NCI-H460 (cell line): Measurements from ENCODE around the gene IL7R. TPM values are rescaled to one million over a fixed set of nuclear protein-coding genes. Genes with fewer than 3 reads are reported as not detected.
"Not testable (repeated sequence)": the region's sequence is repeated elsewhere in the genome, so short reads cannot be mapped to it uniquely, and the experiment has no call there.

ENCODE experiments used
- DNase-seq: peaks from one replicate; pipeline ENCODE4 v3.0.0-alpha.2; 2016; ENCODE audit warnings: low read depth; ENCODE audit errors: extremely low read depth
- total RNA-seq: library from RNA; depleted of rRNA; stranded (reverse); fragments of >200 nt; shearing (Covaris generic); gene quantifications from 2 replicates; pipeline ENCODE4 v1.2.3, GENCODE V29; 2014

The IL7R gene
- total RNA-seq, 1 experiment from 2014 or later = not detected

DNA sequence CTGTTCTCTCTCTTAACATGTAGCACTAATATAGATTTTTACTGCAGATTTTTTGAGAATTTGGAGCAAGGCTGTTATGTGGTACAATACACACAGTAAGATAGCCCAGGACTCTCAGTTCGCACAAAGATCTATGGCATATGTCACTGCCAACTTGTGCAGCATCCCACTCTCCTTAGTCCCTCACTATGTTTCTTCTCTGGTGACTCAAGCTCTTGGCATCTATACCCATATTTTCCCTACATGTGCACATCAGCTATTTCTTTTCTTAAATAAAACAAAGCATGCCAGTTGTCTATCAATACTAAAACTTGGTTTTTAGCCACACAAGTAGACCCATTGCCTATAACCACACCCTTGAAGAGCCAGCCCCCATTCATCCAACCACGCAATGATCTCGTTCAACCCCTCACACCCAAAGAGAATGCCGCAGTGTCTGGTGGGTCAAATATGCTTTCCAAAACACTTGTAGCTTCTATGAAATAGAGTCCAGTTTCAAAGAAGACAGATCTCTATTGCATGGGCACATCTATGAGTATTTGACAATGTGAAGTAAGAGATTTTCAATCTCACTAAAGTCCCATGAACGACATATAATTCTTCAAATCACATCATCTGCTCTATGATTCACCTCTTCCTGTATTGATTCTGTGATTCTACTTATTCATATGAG, 18.2 kb upstream of the IL7R start:
- no peak for DNase-seq

DNA sequence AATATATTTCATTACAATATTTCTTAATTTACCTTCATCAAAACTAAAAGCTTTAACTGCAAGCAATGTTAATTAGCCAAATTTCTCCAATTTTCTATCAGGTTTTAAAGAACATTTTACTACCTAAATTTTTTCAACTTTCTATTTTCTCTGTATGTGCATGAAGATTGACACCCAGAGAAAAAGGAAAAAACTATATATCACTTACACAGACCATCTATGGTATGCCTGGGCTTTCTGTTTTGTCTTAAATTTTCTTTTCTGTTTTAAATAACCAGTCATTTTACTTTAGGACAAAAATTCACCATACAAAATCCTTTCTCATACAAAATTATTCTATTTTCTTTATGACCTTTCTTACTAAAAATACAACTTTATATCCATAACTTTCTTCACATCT, 13.8 kb upstream of the IL7R start:
- DNase-seq = no peak

DNA sequence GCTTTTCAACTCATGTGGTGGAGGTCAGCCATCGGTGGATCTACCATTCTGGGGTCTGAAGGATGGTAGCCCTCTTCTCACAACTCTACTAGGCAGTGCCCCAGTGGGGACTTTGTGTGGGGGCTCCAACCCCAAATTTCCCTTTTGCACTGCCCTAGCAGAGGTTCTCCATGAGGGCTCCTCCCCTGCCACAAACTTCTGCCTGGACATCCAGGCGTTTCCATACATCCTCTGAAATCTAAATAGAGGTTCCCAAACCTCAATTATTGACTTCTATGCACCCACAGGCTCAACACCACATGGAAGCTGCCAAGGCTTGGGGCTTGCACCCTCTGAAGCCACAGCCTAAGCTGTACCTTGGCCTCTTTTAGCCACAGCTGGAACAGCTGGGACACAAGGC, 11.2 kb upstream of the IL7R start:
- DNase-seq = not testable (repeated sequence)

DNA sequence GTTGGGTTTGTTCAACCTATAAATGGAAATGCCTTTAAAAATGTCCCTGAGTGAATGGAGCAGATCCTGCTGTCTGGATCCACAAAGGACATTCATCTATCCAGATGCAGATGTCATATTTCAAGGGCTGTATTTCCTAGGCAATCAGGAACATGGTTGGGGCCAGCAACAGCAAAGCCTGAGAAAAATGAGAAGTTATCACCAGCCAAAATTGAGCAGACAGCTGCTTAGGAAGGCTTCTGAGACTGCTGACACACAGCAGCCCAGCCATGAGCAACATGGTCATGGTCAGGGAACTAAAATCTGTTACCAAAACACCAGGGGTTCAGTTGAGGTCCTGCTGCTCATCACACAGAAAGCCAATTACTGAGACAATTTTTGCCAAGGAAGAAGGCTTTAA, 9.2 kb upstream of the IL7R start:
- no peak for DNase-seq

DNA sequence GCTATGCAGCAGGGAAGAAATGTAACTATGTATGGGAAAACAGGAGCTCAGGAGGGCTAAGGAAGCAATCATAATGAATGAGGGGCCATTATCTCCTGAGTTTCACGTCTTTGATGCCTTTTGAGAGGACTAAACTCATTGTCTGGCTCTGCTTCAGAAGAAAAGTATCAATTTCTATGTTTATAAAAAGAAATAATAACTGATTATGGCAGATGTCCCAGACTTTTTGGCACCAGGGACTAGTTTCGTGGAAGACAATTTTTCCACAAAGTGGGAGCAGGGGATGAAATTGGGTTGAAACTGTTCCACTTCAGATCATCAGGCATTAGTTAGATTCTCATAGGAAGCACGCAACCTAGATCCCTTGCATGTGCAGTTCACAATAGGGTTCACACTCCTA, 8.7 kb upstream of the IL7R start:
- no peak for DNase-seq

DNA sequence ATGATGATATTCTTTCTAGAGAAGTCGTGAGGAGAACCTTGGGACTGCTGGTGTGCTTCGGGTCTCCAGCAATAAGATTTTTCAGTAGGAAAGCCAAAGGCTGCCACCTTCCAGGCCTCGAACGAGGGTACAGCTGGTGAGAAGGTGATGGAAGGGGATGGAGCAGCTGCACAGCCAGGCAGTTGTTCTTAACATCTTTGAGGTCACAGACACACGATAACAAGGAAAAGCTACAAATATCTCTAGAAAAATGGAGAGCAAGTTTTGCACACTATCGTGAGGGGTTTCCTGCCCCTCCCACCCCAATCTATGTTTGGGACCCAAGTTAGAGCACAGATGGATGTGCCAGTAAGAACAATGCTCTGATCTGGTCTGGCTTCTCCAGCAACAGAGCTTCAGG, 6.8 kb upstream of the IL7R start:
- no peak for DNase-seq

DNA sequence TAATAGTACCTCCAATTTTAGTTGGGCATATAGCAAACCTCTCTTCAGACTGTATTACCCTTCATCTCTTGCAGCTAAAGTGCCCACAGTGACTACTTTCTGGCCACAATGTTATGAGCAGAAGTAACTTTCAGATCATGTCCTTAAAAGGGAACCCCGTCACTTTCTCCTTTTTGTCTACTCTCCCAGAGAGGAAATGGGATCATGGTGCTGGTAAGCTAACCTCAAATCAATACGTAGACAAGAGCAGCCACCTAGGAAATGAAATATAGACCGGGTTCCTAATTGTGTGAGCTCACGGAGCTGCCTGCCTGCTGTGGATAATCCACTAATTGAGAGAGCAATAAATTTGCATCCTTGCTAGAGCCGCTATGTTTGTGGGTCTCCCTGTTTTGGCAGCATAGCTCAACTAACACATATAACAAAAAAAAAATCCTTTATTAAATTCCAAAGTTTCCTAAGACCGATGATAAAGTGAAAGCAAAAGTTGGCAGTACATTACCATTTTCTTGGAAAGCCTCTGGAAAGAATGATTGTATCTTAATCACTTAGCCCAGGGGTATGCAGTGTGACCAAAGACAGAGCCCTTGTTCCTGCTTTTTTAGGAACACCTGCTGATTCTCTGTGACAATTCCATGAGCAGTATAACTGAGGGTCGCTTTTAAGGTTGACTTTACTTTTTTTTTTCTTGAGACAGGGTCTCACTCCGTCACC, 5.6 kb upstream of the IL7R start:
- no peak for DNase-seq

DNA sequence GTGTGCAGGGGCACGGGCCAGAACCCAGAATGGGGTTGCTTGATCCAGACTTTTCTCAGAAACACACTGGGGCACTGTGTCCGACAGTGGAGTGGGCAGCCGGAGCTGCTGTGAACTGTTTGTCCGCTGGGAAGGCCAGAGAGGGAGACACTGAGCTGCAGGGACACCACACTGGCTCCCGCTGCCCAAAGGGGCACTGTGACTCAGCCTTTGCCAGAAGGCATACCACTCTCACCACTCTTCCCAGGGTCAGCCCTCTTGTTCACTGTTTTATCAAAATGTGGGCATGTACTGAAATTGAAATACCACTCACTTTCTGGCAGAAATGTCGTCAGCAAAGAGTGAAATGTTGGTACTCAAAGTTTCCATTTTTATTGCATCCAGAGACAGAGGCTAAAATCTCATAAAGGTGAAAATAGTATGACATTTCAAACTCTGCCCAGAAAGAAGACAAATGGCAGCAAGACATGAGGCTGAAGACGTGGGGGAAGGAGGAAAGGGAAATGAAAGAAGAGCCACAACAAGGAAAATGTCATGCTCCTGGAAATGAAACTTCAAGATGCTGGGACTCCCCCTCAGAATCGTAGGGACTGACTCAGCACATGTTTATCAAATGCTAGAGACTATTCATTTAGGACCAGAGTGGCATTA, 4.5 kb upstream of the IL7R start:
- no peak for DNase-seq

DNA sequence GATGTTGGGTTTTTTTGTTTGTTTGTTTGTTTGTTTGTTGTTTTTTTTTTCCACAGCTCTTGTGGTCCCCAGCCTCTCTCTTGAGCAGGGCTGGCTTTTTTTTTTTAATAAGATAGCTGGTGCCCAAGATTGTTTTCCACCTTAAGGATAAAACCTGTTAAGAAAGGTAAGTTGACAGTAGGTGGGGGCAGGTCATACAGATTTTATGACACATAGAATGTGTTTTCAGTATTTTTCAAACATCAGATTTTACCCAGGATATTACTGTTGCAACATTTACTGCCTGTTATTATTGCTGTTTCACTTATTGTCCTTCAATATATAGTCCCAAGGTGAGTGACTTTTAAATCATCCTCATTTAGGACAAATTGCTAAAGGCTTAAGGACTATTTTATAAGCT, 3.9 kb upstream of the IL7R start:
- DNase-seq = no peak

DNA sequence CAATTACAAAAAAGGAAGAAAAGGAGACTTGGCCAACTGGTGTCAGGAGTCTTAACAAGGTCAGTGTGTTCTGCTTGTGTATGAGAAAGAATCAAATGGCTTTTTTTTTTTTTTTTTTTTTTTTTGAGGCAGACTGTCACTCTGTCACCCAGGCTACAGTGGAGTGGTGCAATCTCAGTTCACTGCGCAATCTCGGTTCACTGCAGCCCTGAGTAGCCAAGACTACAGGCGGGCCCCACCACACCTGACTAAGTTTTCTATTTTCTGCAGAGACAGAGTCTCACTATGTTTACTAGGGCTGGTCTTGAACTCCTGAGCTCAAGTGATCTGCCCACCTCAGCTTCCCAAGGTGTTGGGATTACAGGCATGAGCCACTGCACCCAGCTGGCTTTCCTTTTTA, 3.1 kb upstream of the IL7R start:
- DNase-seq = no peak

DNA sequence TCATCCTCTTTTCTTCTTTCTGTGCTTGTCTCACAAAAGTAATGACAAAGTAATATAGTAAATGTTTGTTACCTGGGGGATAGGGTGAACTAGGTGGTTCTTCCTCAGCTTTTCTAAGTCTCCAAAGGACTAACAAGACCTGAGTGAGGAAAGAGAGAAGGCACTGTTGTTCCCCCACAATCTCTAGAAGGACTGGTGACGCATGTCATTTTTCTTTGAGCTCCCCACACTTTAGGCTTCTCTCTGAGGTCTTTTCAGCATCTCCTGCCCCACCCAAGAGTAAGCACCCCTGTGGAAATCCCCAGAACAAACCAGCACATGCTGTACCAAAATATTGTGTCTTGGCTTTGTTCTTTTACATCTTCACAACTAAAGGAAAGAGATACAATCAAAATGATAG, 2.4 kb upstream of the IL7R start:
- no peak for DNase-seq

DNA sequence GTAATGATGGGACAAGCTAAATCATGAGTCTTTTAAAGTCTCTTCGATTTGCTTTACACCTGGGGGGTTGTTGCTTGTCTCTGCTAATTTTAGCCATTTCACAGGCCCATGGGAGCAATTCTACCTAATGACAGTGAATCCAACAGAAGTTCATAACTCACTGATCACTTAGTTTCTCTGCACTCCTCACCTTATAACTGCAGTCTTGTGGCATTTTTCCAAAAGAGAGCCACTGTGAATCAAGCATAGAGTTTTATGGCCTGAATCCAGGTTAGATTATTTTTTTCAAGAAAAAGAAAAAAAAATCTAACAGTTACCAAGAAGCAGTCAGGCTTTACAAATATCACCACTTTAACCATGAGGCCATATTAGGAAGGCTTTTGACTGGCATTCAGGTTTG, 1.5 kb upstream of the IL7R start:
- DNase-seq = no peak

DNA sequence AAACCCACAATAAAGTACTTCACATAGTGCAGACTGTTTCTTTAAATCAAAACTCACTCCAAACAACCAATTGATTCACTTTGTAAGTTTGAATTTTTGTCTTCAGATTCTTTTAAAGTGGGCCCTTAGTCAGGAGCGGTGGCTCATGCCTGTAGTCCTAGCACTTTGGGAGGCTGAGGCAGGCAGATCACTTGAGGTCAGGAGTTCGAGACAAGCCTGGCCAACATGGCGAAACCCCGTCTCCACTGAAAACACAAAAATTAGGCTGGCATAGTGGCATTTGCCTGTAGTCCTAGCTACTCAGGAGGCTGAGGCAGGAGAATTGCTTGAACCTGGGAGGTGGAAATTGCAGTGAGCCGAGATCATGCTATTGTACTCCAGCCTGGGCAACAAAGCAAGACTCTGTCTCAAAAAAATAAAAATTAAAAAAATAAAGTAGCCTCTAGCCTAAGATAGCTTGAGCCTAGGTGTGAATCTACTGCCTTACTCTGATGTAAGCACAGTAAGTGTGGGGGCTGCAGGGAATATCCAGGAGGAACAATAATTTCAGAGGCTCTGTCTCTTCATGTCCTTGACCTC, 416 bp upstream of the IL7R start:
- not testable (repeated sequence) for DNase-seq

DNA sequence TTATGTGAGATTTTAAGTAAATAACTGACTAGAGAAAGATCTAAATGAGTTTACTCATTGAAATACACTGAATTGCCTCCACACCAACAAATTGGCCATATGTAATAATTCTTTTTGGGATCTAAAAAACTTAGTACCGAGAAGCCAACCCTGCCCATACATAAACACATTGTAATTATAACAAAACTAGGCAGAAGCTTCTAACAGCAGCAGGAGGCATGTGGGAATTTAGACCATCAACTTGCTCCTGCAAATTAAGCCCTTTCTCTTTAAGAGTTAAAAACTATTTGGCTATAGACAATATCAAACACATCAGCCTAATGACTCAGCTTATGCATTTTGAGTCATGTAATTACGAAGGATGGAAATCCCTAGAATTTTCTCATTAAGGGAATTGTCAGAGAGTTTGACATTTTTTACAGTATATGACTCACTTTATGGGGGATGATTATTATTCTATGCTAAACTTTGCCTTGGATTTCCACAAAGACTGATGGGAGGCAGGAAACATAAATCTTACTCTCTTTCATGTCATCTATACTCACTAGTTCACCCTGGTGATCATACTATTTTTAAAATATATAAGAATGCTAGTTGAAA, 1.0 kb downstream of the IL7R start:
- DNase-seq = no peak

DNA sequence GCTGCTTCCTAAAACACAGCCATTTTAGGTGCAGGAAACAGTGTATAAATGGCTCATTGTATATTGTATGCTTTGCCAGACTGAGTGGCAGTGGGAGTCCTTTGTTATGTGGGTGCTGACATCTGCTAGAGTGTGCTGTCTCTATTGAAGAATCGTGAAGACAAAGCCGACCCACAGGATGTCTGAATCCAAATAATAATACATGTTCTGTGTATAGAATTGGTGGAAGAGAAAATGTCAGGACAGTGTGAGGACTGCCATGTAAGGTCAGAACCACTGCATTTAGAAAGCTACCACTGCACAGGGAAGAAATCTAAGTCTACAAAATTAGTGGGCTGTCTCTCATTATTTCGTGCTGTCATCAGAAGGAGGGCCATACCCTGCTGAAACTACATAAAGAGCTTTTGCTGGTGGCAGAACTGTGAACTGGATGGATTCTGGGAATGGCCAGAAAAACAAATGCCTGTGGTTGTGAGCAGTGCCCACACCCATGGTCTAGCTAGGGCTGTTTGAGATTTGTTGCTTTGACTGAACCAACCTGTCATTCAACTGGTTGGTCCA, 2.5 kb downstream of the IL7R start:
- DNase-seq = no peak

DNA sequence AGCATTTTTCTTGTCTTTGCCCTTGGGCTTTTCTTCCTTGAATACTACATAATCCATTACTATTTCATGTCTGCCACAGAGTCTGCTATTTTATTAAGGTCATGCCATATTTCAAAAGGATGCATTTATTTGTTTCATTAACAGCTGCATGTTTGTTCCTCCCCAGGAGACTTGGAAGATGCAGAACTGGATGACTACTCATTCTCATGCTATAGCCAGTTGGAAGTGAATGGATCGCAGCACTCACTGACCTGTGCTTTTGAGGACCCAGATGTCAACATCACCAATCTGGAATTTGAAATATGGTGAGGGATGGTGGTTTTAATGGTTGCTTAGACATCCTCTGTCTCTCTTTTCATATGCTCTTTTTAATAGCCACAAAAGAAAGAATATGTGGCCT, 4.0 kb downstream of the IL7R start:
- DNase-seq = no peak

DNA sequence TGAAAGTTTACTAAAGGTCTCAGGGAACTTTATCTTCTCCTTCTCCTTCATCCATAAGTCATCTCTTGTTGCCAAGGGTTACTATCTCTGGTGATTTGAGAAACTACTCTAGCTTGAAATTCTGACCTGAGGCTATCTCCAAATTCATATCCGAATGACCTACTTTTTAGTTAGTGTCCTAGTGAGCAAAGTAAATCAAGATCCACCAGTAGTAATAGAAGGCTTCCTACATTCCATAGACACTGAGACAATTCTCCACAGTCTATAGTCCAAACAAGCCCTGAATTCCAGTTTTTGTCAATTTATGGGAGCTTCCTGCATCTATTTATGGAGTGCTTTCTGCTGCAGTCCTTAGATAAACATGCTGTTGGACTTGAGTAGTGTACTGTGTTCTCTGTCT, 5.0 kb downstream of the IL7R start:
- no peak for DNase-seq

DNA sequence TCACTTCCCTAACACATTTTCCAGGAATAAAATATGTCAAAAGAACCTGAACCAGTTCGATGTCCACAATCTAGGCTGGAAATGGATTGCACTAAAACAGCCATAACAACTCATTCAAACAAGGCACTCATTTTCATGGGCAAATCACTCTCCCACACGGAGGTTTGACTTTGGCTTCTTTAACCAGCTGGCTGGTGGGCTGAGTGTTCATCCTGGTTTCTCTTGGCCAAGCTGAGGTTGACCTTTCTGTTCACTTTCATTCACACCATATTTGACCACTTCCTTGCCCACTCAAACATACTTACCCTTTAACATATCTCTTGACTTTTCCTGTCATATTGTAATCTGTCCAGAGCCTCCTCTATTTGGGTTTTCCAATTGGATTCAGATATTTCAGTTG, 5.4 kb downstream of the IL7R start:
- no peak for DNase-seq

DNA sequence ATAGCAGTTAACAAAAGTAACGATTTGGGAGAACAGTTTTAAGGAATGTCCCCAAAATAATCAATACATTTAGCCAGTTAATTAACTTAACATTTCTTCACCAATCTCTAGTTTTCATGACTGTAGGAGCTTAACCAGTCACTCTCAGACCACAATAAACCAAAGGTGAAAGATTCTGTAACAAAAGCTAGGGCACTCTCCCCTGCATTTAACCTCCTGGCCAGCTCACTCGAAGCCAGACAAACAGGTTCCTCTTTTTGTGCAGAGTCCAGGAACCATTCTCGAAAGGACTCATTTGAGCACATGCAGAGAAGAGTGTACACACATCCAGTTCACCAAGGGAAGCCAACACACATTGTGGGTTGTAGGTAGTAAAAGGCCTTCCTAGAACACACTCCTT, 6.5 kb downstream of the IL7R start:
- no peak for DNase-seq

DNA sequence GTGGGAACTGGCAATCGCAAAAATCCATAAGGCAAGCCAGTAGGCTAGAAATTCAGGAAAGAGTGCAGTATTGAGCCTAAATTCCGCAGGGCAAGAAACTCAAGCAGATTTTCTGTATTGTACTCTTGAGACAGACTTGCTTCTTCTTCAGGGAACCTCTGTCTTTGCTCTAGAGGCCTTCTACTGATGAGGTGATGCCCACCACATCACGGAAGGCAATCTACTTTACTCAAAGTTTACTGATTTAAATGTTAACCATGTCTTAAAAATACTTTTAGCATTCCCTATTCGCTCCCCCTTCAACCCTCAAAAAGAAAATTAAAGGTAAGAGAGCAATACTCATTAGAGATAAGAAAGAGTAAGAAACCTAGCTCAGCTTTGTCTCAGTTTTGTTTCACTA, 11.3 kb downstream of the IL7R start:
- no peak for DNase-seq

DNA sequence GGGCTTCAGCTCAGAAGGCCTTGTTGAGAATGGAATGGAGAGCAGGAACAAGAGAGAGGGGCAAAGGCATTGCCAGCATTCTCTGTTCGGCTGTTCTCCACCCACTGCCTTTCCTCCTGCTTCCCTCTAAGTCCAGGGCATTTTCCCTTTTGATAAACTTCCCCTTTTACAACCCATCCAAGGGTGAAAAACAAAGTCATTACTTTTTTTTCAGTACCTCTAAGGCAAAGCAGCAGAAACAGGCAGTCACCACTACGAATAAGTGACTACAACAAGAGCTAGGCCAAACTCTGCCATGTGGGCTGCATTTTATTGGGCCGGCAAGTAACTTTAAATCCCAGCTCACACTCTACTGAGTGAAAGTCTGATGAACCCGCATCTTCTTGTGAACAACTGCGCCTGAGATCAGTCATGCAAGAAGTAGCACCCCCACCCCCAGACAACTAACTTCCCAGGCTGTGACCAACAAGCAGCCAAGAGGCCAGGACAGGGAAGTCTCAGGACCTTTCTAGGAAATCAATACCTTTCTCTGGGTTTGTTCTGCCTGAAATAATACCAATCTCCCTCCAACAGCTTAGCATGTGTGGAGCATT, 13.1 kb downstream of the IL7R start:
- no peak for DNase-seq
